OCI-LY7 (cell line): ENCODE results near the gene DRD4.

Source experiments
- EZH2phosphoT487 ChIP-seq: fragments of 200-600 bp; sonication (generic); IDR thresholded peaks from 2 replicates; pipeline ENCODE4 v1.6.1; 2018; ENCODE audit warnings: low read depth, borderline replicate concordance, mild to moderate bottlenecking, mixed run types, antibody characterized with exemption, low read length, moderate library complexity, mixed read lengths
- TF ChIP-seq, protein P1 (sequence below): fragments of 200-600 bp; sonication (generic); conservative IDR thresholded peaks from 2 replicates; pipeline ENCODE4 v1.5.1; 2014; ENCODE audit warnings: mild to moderate bottlenecking, antibody characterized with exemption, low read length, moderate library complexity, mixed read lengths

DNA sequence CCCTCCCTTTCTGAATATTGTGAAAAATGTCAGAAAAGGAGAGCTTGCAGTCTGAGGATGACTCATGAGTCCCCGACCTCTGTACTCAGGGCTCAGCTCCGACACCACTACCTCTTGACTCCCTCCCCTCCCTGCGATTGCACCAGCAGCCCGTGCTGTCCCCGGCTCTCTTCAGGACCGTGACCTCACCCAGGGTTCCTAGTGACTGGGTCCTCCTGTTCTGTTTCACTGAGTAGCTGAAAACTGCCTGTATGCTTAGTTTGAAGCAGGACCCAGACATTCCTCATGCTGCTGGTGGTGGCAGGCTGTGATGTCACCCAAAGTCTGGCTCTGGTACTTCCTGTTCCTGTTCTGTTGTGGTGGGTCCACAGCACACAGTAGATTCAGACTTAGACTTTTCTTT is 49.1 kb upstream of the DRD4 start:
- TF ChIP-seq, protein P1, sequence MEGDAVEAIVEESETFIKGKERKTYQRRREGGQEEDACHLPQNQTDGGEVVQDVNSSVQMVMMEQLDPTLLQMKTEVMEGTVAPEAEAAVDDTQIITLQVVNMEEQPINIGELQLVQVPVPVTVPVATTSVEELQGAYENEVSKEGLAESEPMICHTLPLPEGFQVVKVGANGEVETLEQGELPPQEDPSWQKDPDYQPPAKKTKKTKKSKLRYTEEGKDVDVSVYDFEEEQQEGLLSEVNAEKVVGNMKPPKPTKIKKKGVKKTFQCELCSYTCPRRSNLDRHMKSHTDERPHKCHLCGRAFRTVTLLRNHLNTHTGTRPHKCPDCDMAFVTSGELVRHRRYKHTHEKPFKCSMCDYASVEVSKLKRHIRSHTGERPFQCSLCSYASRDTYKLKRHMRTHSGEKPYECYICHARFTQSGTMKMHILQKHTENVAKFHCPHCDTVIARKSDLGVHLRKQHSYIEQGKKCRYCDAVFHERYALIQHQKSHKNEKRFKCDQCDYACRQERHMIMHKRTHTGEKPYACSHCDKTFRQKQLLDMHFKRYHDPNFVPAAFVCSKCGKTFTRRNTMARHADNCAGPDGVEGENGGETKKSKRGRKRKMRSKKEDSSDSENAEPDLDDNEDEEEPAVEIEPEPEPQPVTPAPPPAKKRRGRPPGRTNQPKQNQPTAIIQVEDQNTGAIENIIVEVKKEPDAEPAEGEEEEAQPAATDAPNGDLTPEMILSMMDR = no peak
- no peak for TF ChIP-seq EZH2phosphoT487
